Stomach (tissue), 9 donors: Measurements from ENCODE around the gene HGD. TPM values are rescaled to one million over a fixed set of nuclear protein-coding genes. Genes with fewer than 3 reads are reported as not detected.

Experiments
- DNase-seq, 2 donors: peaks; one replicate each; pipeline versions ENCODE4 v3.0.0 to v3.0.0-alpha.2; 2013 to 2019
- H3K27ac ChIP-seq, 5 donors: fragments of 200-600 bp in 4 of 5; sonication (generic) in 4 of 5; one replicate each; pipeline ENCODE4 v1.5.1; 2013 to 2019; ENCODE audit warnings: mild to moderate bottlenecking in 1 of 5, moderate library complexity in 1 of 5
- H3K27me3 ChIP-seq, 3 donors: fragments of 200-600 bp; sonication (generic); one replicate each; pipeline ENCODE4 v1.5.1; 2017 to 2019; ENCODE audit warnings: mixed run types in 1 of 3
- H3K36me3 ChIP-seq, 4 donors: fragments of 200-600 bp; sonication (generic); 1 replicate in 3 of 4; 2 replicates in 1 of 4; pipeline ENCODE4 v1.5.1; 2016 to 2019
- H3K4me1 ChIP-seq, 4 donors: fragments of 200-600 bp; sonication (generic); one replicate each; pipeline ENCODE4 v1.5.1; 2016 to 2019
- H3K4me3 ChIP-seq, 4 donors: fragments of 200-600 bp; sonication (generic) in 3 of 4; one replicate each; pipeline ENCODE4 v1.5.1; 2016 to 2019; ENCODE audit warnings: mild to moderate bottlenecking in 1 of 4
- H3K9me3 ChIP-seq, 4 donors: fragments of 200-600 bp; sonication (generic); one replicate each; pipeline ENCODE4 v1.5.1; 2016 to 2019
- EP300 ChIP-seq: sonication (generic); formaldehyde crosslinking; IDR thresholded peaks from one replicate; pipeline ENCODE4 v1.6.1; 2017; ENCODE audit warnings: antibody characterized with exemption
- POLR2A ChIP-seq, 4 donors: fragments of 450-650 bp; IDR thresholded peaks; one replicate each; pipeline ENCODE4 v1.6.1; 2016; ENCODE audit warnings: antibody characterized with exemption in 4 of 4, control low read depth in 2 of 4, mild to moderate bottlenecking in 1 of 4, moderate library complexity in 1 of 4
- POLR2AphosphoS5 ChIP-seq, 3 donors: sonication (generic); formaldehyde crosslinking; IDR thresholded peaks; one replicate each; pipeline ENCODE4 v1.6.1; 2016; ENCODE audit warnings: antibody characterized with exemption in 3 of 3
- WGBS, 5 donors: extraction: QIAGEN DNeasy Blood & Tissue Kit in 3 of 5; methylation state at CpG; one replicate each; pipeline versions ENCODE4 v1.1.5 to v1.1.7; 2013 to 2018; 5-methylcytosine and 5-hydroxymethylcytosine counted together
- intact Hi-C: fragments of 100-400 bp; cut with DNase I; formaldehyde crosslinking; loops from one replicate; pipeline ENCODE4 v1.15.1; 2023; ENCODE audit warnings: low total_unique reads
- polyA plus RNA-seq, 3 donors: library from polyadenylated mRNA; stranded (reverse); fragments of 200-250 nt; gene quantifications; one replicate each; pipeline ENCODE4 v1.2.3, GENCODE V29; 2013
- total RNA-seq, 5 donors: library from RNA; depleted of rRNA; stranded (reverse); fragments of >200 nt; gene quantifications; one replicate each; pipeline versions ENCODE4 v1.1.0 to v1.2.3, GENCODE V29; 2014 to 2016
- TF ChIP-seq, protein P1 (sequence below), 7 experiments: fragments of 450-650 bp in 4 of 7; fragments of 200-600 bp in 3 of 7; sonication (generic) in 3 of 7; IDR thresholded peaks; one replicate each; pipeline ENCODE4 v1.5.1; 2016 to 2019; ENCODE audit warnings: antibody characterized with exemption in 7 of 7, control low read depth in 2 of 7, mild to moderate bottlenecking in 1 of 7
- donor health status: healthy with polysubstance abuse.
- donor health status: Bipolar disorder and iron deficiency.
- donor health status: healthy.

HGD gene
- total and polyA plus RNA-seq, 8 donors, result 6.3 to 66.5 (median 16.2) TPM

DNA sequence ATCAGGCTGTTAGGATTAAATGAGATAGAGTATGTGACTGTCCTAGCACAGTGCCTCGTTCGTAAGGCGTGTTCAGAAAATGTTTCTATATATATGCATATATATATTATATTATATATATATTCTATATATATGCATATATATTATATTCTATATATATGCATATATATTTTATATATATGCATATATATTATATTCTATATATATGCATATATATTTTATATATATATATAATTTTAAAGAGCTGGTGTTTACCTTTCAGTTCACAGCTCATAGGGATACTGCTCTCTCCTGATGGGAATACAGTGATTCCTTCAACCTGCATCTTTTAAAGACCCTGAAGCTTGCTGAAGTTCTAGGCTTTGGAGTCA is 85.2 kb downstream of the HGD start:
- 12 to 30% (median 20%) methylated on average over 3 of the region's 3 CpGs for WGBS, 5 donors
- Histone ChIP-seq H3K9me3 (no peaks in the 10 kb centered on the region), H3K27me3 (no peaks in the 10 kb centered on the region), H3K4me3 (peak overlapping the region; percentile 66 to 81 (median 78)), H3K27ac (peak overlapping the region; percentile 78 to 94 (median 91)), H3K36me3 (peaks cover 0 to 38% (median 28%) of the 10 kb centered on the region in 4 donors), H3K4me1 (peaks cover 22 to 54% (median 36%) of the 10 kb centered on the region in 4 donors)
- DNase-seq, result no peak
- TF ChIP-seq, protein P1, sequence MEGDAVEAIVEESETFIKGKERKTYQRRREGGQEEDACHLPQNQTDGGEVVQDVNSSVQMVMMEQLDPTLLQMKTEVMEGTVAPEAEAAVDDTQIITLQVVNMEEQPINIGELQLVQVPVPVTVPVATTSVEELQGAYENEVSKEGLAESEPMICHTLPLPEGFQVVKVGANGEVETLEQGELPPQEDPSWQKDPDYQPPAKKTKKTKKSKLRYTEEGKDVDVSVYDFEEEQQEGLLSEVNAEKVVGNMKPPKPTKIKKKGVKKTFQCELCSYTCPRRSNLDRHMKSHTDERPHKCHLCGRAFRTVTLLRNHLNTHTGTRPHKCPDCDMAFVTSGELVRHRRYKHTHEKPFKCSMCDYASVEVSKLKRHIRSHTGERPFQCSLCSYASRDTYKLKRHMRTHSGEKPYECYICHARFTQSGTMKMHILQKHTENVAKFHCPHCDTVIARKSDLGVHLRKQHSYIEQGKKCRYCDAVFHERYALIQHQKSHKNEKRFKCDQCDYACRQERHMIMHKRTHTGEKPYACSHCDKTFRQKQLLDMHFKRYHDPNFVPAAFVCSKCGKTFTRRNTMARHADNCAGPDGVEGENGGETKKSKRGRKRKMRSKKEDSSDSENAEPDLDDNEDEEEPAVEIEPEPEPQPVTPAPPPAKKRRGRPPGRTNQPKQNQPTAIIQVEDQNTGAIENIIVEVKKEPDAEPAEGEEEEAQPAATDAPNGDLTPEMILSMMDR (IDR thresholded peaks at IDR 0.05), result no peak
- TF ChIP-seq POLR2A (IDR thresholded peaks at IDR 0.05), result no peak
- no peak for TF ChIP-seq EP300
- no peak for TF ChIP-seq POLR2AphosphoS5 (IDR thresholded peaks at IDR 0.05)
- intact Hi-C loops, result no loop called here

DNA sequence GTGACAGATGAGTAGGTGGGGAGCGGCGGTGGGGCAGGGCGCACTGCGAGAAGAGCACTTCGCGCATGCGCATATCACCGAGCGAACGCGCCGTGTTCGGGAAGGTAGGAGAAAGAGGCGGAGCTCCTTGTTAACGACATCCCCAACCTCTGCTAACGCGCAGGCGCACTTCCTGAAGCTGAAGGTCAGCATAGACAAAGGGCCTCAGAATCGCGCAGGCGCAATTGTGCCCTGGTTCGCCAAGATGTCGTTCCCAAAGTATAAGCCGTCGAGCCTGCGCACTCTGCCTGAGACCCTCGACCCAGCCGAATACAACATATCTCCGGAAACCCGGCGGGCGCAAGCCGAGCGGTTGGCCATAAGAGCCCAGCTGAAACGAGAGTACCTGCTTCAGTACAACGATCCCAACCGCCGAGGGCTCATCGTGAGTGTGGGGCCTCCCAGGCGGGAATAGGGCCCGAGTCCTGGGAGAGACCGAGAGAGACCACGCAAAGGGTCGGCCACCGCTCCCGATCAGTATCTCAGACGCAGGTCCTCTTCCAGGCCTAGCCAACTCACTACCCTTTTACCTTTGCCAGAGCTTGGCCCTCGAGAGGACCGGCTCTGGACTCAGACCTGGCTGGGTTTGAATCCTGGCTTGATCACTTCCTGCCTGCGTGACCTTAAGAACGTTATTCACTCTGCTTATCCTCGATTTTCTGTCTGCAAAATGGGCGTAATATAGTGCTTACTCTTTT is 85.8 kb downstream of the HGD start, which contains the start of gene NDUFB4:
Gene NDUFB4 (plus strand): TSS at position 221 of the 737 bp plus-strand sequence. CDS start 24 bp downstream, at position 245.
- H3K27me3 ChIP-seq, result no peaks in the 10 kb centered on the region
- H3K4me1 ChIP-seq, result peaks cover 22 to 49% (median 36%) of the 10 kb centered on the region in 4 donors
- intact Hi-C loops, result no loop called here
- peak within 1 kb of the TSS; percentile 66 to 81 (median 78) for H3K4me3 ChIP-seq
- H3K9me3 ChIP-seq, result no peaks in the 10 kb centered on the region
- DNase-seq, result peak; percentile 97 to 99
- TF ChIP-seq EP300 (no peak), POLR2A (IDR thresholded peaks at IDR 0.05) (peak in 2 of 4 donors; percentile 14 to 48), POLR2AphosphoS5 (IDR thresholded peaks at IDR 0.05) (peak; percentile 85 to 94 (median 89))
- TF ChIP-seq, protein P1 (IDR thresholded peaks at IDR 0.05), result no peak
- peak within 1 kb of the TSS; percentile 78 to 94 (median 91) for H3K27ac ChIP-seq
- H3K36me3 ChIP-seq, result peaks cover 0 to 33% (median 22%) of the 10 kb centered on the region in 4 donors
- 0 to 1% (median 0%) methylated on average over 51 to 53 of the region's 53 CpGs for WGBS, 5 donors

DNA sequence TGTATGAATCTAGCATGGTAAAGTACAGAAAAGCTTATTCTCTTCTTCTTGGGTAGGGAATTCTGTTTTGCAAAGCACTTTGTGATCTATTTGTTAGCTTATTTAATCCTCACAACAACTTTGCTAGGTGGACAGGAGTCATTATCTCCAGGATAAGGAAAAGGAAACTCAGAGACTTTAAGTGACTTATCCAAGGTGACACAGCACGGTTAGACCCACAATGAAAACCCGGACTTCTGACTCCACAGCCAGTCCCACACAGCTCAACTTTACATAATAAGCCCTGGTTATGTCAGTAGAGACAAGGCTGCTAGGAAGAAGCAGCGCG is 86.3 kb downstream of the HGD start:
- DNase-seq, result no peak
- intact Hi-C loops, result no loop called here
- TF ChIP-seq POLR2A (IDR thresholded peaks at IDR 0.05) (no peak), POLR2AphosphoS5 (IDR thresholded peaks at IDR 0.05) (no peak), EP300 (no peak)
- TF ChIP-seq, protein P1 (IDR thresholded peaks at IDR 0.05), result no peak

DNA sequence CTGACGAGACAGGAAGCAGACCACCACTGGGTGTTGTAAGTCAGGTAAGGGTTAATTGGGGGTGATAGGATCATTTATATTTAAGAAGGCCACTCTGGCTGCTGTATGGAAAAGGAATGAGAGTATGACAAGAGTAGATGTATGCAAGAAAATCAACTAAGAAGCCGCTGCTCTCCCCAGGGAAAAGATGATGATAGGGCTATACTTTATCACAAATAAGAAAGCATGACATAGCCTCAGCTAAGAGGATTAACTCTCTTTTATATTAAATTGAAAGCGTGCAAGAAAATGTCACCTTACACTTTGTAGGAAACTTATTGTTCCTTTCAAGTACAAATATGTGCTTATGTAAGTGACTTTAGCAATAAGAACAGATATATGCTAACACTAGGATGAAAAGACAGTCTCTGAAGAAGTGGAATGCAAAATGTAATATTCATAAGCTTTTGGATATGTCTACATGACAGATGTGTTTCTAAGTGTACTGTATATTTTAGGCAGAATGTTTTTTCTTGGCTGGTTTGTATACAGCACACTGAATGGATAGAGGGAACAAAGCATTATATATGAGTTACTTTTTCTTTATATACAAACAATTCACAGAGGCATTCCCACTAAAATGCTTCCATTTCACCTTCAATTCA is 94.6 kb downstream of the HGD start:
- Histone ChIP-seq H3K27me3 (no peaks in the 10 kb centered on the region), H3K27ac (no peak overlapping the region), H3K4me3 (no peak overlapping the region), H3K36me3 (no peaks in the 10 kb centered on the region), H3K4me1 (no peaks in the 10 kb centered on the region), H3K9me3 (no peaks in the 10 kb centered on the region)
- no peak for TF ChIP-seq POLR2AphosphoS5 (IDR thresholded peaks at IDR 0.05)
- TF ChIP-seq, protein P1 (IDR thresholded peaks at IDR 0.05), result no peak
- no peak for TF ChIP-seq POLR2A (IDR thresholded peaks at IDR 0.05)
- no peak for TF ChIP-seq EP300
- DNase-seq, result no peak
- intact Hi-C loops, result no loop called here
- 74 to 80% (median 77%) methylated on average over 3 of the region's 3 CpGs for WGBS, 5 donors

More for the DNA sequence above, 86.3 kb downstream of the HGD start:
- Histone ChIP-seq H3K4me3 (peak overlapping the region; percentile 66 to 81 (median 78)), H3K27me3 (no peaks in the 10 kb centered on the region), H3K4me1 (peaks cover 22 to 45% (median 35%) of the 10 kb centered on the region in 4 donors), H3K9me3 (no peaks in the 10 kb centered on the region), H3K36me3 (peaks cover 0 to 28% (median 17%) of the 10 kb centered on the region in 4 donors), H3K27ac (peak overlapping the region; percentile 62 to 94 (median 91))
- WGBS, 5 donors, result 1 to 6% (median 3%) methylated on average over 4 of the region's 4 CpGs
